ENCODE measurements around the gene KYNU.
"Not testable (repeated sequence)": the region's sequence is repeated elsewhere in the genome, so short reads cannot be mapped to it uniquely, and the experiment has no call there.

The KYNU gene

DNA sequence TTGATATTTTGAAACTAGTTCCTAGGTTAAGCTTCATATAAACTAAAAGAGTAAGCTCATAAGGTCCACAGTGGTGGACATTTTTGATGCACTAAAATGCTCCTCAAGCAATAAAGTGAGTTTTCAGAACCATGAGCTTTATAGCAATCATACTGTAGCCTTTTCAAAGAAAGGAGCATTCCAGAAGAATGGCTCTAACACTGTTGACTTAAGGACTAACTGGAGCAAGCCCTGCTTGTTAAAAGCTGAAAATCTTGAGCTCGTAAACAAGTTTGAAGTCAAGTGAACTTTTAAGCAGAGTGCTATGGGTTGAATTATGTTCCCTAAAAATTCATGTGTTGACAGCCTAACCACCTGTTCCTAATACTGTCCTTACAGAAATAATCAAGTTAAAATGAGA is 38.0 kb downstream of the KYNU start:
- no peak for DNase-seq (ENCODE audit: low read depth in 2 of 2)

DNA sequence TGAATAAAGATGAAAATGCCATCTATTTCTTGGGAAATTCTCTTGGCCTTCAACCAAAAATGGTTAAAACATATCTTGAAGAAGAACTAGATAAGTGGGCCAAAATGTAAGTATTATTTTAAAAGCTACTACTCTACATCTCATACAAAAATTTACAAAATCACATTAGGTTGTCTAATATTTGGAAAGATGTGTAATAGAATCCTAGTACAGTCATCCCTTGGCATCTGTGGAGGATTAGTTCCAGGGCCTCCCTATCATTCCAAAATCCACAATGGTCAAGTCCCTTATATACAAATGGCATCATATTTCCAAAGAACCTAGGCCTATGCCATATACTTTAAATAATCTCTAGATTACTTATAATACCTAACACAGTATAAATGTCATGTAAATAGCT is 41.2 kb downstream of the KYNU start:
- no peak for DNase-seq (ENCODE audit: low read depth in 2 of 2)

DNA sequence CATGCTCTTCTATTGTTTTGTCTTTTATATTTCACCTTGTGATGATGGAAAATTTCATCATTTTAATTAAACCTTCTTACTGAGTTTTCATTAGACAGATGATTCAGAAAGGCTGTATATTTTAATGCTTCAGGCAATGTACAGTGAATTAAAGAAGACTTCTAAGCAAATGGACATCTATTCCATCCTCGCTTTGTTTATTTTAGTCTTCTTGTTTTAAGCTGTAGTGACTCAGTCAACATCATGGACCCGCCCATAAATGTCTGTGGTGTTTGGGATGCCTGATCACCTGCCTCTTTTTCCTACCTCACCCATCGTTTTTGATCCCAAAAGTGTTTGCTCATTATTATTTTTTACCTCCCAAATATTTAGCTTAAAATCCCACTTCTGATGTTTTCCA is 43.1 kb downstream of the KYNU start:
- no peak for DNase-seq (ENCODE audit: low read depth in 2 of 2)

DNA sequence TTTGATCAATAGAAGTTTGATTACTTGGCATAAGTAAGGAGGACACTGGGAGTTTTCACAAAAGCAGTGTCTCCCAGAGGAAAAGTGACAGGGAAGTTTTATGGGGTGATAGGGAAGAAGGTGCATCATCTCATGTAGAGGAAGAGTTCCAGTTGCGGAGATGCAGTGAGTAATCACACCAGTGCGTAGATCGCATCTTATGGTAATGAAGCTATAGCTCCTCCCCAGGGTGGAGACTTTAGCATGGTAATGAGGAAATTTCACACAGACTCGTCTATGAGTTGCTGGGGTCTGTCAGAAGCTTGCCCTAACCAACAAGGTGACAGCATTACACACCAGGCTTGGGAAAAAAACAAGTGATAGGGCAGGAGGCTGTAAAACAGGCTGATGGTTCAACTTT is 49.0 kb downstream of the KYNU start:
- no peak for DNase-seq (ENCODE audit: low read depth in 2 of 2)

DNA sequence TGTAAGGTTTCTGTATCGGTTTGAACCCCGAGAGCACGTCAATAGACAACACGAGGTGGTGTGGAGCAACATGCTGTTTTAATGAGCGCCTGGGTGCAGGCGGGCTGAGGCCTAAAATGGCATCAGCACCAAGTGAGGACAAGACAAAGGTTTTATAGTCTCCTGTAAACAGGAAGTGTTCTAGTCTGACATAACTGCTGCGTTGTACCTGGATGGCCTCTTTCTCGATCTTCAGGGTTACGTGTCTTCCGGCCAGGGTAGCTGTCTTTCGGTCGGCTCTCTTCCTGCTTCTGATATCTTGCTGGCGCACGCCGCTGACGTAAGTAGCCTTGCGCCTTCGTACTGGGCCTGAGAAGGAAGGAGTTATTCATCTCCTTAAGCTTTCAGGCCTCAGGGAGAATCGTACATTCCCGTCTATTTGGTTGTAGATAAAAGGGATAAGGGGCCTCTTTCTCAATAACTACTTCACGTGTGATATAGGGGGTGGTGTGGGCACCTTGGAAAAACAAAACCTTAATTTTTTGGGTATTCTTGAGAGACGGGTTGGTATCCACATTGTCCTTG is 53.5 kb downstream of the KYNU start:
- no peak for DNase-seq (ENCODE audit: low read depth in 2 of 2)

DNA sequence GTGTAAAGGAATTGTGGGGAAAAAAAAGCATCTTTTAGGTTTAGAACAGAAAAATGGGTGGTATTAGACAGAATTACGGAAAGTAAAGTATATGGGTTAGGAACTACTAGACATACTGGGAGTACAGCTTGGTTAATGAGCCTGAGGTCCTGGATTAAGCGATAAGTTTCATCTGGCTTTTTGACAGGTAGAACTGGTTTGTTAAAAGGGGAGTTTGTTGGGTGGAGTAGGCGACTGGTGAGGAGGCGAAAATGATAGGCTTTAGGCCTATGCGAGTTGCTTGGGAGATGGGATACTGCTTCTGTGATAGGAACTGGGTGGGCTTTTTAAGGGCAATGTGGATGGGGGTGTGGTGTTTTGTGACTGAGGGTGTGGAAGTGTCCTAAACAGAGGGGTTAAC is 56.5 kb downstream of the KYNU start:
- DNase-seq (ENCODE audit: low read depth in 2 of 2), result no peak

DNA sequence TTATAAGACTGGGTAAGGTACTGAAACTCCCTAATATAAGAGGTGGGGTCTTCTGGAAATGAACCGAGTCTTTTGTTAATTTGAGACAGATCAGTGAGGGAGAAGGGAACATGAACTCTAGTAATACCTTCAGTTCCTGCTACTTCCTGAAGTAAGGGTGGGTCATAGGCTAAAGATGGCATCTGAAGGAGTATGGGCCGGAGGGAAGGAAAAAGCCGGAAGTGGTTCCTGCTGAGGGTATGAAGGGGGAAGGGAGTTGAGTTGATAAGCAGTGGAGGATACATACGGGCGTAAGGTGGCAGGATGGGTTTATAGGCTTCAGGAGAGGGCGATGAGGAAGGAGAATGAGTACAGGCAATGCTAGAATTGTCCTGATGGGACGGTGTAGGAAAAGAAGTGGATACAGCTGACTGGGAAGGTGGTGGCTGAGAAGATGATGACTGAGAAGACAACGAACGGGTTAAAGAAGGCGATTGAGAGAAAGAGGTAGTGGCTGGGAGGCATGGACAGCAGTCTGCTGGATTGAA is 58.2 kb downstream of the KYNU start:
- no peak for DNase-seq (ENCODE audit: low read depth in 2 of 2)

DNA sequence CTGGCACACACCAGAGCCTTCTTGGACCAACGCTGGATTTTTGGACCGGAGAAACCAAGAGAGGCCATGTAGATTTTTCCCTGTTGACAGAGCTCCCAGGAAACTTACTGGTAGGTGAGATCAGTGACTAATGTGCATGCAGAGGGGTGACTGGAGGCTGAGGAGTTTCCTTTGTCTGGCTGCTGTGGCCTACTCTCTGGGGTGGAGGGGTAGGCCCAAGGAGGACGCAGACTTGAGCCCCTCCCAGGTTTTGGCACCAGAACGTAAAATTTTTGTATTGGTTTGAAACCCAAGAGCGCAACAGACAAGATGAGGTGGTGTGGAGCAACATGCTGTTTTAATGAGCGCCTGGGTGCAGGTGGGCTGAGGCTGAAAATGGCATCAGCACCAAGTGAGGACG is 59.2 kb downstream of the KYNU start:
- DNase-seq (ENCODE audit: low read depth in 2 of 2), result no peak

DNA sequence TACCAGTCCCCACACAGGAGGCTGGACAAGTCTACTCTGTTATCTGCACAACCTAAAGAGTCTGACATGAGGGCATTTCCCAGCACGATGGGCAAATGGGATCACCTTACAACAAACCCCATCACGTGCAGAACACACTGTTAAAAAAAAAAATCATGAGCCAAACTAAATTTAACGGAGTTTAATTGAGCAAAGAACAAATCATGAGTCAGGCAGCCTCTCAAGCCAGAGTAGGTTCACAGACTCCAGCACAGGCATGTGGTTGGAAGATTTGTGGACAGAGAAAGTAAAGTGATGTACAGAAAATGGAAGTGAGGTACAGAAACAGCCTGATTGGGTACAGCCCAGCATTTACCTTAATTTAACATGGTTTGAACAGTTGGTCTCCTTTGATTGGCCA is 59.9 kb downstream of the KYNU start:
- DNase-seq (ENCODE audit: low read depth in 2 of 2), result no peak

DNA sequence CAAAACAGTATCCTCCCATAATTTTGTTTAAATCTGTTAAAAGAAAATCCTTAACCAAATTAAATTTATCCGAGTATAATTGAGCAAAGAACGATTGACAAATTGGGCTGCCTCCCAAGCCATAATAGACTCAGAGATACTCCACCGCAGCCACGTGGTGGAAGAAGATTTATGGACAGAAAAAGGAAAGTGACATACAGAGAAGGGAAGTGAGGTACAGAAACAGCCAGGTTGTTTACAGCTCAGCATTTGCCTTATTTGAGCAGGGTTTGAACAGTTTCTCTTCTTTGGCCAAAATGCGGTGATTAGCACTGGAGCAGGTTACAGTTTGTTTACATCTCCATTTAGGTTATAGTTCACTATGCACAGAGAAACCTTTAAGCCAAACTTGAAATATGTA is 60.8 kb downstream of the KYNU start:
- DNase-seq (ENCODE audit: low read depth in 2 of 2), result no peak

DNA sequence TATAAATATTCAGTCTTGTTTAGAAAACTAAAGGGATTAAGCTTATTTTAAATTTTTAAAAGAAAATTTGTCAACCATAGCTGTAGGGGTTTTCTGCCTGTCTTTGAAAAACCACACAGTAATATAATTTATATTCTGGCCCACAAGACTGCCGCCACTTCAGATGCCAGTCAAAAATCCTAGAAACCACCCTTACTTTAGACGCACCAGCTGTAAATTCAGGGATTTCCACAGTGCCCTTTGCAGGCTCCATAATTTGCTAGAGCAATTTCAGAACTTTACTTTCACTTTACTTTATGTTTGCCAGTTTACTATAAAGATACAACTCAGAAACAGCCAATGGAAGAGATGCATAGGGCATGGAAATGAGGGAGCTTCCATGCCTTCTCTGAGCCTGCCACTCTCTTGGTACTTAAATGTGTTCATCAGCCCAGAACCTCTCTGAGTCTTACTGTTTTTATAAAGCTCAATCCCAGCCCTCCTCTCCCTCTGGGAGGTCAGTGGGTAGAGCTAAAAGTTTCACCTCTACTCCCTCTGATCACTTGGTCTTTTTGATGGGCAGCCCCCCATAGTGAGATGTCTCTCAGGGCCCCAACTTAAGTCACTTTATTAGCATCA is 63.3 kb downstream of the KYNU start:
- no peak for DNase-seq (ENCODE audit: low read depth in 2 of 2)

DNA sequence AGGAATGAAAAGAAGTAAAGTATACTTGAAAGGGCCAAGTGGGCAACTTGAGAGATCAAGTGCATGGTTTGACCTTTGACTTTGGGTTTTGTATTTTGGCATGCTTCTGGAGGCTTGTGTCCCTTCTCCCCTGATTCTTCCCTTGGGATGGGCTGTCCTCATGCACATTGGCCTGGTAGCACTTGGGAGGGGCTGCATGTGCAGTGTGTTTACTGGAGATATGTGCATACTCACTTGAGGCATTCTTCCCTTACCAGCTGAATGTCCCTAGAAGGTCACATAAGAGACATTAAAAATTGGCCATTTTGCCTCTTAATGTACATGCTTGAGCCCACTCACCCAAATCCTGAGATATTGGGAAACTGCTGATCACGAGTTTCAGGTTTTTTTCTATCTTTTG is 65.2 kb downstream of the KYNU start:
- no peak for DNase-seq (ENCODE audit: low read depth in 2 of 2)

DNA sequence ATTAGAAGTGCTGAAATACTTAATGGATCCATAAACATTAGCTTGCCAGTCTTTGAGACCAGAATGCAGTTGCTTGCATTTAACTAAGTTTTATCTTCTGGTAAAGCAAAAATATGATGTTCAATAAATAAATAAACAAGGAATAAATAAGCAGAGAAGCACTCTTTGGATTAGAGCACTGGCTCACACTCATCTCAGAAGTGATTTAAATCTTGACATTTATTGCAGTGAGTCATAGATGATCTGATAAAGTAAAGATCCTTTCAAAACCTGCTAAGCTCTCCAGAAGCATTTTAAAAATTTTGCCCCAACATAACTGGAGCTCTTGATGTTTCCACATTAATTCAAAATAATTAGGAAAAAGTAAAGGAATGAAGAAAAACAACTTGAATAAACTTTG is 66.8 kb downstream of the KYNU start:
- DNase-seq (ENCODE audit: low read depth in 2 of 2), result no peak

DNA sequence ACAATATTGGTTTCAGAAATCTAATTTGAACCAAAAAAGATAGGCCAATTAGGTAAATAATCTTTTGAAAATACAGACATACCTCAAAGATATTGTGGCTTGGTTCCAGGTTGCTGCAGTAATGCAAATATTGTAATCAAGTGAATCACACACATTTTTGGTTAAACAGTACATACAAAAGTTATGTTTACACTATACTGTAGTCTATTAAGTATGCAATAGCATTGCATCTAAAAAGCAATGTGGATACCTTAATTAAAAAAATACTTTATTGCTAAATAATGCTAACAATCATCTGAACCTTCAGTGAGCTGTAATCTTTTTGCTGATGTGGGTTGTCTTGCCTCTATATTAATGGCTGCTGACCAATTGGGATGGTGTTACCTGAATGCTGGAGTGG is 67.3 kb downstream of the KYNU start:
- no peak for DNase-seq (ENCODE audit: low read depth in 2 of 2)

DNA sequence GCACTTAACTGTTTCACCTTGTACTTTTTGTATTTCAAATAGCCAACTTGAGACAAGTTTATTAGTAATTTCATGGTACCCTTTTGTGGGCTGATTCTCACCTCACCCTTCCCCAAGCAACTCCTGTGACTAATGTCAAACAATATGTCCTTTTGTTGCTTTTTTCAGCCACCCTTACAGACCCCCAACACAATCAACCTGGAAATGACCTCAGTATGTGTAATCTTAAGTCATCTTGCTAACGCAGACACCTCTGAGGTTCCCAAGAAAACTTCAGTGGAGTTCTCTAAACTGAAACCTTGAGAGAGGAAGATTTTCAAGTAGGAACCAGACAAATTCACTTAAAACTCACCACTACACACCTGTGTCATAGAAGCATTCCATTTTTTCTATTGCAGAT is 69.5 kb downstream of the KYNU start:
- no peak for DNase-seq (ENCODE audit: low read depth in 2 of 2)

DNA sequence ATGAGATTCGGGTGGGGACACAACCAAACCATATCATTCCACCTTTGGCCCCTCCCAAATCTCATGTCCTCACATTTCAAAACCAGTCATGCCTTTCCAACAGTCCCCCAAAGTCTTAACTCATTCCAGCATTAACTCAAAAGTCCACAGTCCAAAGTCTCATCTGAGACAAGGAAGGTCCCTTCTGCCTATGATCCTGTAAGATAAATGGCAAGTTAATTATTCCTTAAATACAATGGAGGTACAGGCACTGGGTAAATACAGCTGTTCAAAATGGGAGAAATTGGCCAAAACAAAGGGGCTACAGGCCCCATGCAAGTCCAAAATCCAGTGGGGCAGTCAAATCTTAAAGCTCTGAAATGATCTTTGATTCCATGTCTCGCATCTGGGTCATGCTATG is 71.3 kb downstream of the KYNU start:
- DNase-seq (ENCODE audit: low read depth in 2 of 2), result not testable (repeated sequence)

DNA sequence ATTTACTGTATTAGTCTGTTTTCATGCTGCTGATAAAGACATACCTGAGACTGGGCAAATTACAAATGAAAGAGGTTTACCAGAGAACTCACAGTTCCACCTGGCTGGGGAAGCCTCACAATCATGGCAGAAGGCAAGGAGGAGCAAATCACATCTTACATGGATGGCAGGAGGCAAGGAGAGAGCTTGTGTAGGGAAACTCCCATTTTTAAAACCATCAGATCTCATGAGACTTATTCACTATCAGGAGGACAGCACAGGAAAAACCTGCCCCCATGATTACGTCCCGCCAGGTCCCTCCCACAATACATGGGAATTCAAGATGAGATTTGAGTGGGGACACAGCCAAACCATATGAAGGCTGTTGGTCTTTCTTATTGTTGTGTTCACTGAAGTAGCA is 72.9 kb downstream of the KYNU start:
- DNase-seq (ENCODE audit: low read depth in 2 of 2), result not testable (repeated sequence)

DNA sequence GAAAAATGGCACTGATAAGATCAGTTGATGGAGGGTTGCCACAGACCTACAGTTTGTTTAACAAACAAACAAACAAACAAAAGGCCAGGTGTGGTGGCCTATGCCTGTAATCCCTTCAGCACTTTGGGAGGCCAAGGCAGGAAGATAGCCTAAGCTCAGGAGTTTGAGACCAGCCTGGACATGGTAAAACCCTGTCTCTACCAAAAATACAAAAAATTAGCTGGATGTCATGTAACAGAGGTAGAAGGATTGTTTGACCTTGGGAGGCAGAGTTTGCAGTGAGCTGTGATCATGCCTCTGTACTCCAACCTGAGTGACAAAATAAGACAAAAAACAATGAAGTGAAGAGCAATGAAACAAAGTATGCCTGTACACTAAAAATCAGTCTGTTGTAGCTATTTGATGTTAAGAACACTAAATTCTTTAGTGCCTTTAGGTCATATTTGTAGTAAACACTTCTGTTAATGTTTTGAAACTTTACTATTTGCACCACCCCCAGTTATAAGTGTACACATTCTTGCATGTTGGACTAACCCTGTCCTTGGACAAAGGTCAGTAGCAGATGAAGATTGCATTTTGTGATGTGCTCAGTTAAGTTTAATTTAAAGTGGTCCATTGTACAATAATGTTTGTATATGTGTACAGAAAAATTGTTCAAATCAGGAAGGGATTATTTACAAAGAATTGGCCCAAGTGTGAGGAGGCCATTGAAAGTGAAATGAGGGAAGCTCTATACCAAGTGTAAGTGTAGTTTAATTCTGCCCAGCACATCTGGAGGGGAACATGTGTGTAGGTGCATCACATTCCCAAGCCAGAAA is 73.9 kb downstream of the KYNU start:
- DNase-seq (ENCODE audit: low read depth in 2 of 2), result no peak

DNA sequence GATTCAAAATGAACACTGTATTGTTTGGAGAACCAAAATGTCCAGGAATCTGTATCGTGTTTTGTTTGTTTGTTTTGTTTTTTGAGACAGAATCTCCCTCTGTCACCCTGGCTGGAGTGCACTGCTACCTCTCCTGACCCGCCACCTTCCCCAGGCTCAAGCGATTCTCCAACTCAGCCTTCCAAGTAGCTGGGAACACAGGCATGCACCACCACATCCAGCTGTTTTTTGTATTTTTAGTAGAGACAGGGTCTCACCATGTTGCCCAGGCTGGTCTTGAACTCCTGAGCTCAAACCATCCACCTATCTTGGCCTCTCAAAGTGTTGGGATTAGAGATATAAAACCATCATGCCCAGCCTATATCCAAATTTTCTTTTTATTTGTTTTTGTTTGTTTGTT is 74.6 kb downstream of the KYNU start:
- DNase-seq (ENCODE audit: low read depth in 2 of 2), result no peak

DNA sequence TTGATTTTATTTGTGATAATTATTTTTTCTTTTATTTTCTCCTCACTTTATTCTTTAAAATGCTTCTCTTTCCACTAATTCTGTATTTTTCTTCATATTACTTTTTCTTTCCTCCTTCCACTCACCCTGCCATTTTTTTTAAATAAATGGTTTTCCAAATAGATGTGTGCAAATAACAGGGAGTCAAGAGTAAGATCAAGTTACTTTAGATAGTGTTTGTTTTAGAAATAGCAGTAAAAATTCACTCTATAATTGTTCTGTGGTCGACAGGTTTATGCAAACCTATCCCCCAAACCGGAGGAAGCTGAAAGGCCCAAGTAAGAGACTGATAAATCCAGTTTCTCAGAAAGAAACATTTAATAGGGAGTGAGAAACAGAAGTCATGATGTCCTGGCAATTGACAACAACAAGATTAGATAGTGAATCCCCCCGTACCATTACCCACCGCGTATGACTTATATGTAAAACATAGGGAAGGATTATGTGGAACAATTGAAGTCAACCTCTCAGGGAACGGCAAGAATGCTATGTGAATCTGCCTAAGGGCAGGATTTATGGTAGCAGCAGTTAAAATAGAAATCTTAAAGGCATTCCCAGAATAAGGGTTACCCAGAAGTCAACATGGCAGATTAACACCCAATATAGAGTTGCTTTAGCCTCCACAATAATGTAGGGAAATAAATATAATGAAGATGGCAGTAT is 75.5 kb downstream of the KYNU start:
- DNase-seq (ENCODE audit: low read depth in 2 of 2), result no peak

DNA sequence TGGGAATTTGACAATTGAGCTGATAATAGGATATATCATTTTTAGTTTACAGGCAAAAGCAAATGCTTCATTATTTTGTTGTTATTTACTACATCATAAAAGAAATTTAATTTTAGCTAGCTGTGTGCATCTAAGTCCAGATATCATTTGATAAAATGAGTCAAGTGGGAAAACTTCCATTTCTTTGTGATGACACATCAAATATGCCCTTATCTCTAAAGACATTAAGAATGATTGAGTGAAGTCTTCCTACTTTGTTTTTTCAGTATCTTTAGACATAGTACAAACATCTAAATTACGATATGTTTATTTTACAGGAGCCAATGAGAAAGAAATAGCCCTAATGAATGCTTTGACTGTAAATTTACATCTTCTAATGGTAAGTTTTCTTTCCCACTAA is 77.0 kb downstream of the KYNU start:
- DNase-seq (ENCODE audit: low read depth in 2 of 2), result no peak

DNA sequence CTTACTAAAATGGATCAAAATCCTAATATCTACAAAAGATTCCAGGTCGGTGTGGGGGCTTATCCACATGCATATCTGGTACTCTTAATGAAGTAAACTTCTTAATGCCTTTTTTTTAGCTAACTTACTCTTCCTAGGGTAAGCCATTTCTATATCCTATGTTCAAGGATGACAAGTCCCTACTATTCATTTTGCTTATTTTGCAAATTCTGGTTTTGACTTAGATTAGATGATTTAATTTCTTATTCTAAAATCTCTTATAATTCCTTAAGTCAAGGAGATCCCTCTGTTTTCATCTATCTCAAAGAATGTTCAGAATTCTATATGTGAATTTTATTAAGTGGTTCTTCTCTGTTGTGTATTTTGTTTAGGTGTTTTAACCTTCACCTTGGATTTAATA is 79.7 kb downstream of the KYNU start:
- DNase-seq (ENCODE audit: low read depth in 2 of 2), result no peak

DNA sequence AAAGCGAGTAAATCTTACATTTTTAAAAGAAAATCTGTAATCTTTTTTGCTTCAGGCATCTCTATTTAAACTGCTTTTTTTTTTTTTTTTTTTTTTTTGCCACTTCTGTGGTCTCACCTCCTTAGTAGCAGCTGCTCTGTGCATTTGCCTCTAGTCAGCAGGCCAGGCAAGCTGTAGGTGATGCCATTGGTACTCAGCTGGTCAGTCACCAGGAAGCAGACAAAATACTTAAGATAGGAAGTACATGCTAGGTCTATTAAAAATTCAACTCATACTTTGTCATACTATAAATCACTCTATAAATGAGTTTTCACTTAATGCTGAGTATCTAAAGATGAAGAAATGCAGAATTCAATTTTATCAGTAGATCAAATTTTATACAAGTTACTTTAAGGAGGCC is 83.7 kb downstream of the KYNU start:
- DNase-seq (ENCODE audit: low read depth in 2 of 2), result no peak
